ENCODE data around the gene ATP5ME.

DNA sequence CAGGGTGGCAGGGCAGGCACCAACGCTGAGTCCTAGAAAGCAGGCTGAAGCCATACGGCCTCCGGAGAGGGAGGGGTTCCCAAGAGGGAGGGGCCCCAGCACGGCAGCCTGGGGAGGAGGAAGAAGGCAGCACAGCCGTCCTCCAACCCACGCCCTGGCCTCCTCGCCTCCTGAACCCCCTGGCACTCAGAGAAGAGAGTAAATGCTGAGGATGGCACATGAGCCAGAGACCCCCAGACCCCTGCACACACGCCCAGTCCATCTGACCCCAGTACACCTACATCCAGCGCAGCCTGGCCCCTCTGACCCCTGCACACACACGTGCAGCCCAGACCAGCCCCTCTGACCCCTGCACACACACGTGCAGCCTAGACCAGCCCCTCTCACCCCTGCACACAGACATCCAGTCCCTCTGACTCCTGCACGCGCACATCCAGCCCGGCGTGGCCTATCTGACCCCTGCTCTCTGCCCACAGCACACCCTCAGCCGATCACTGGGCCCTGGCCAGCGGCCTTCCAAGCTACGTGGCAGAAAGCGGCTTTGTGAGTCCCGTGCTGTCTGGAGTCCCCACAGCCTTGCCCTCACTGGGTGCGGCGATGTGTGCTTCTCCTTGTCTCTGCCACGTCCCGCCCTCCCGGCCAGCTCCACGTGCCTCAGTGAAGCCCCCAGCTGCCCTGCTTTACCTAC, 18.5 kb downstream of the ATP5ME start:
- TF ChIP-seq EZH2 (IDR thresholded peaks at IDR 0.05; ENCODE audit: insufficient read depth, low read length), result no peak
- TF ChIP-seq, protein P1, sequence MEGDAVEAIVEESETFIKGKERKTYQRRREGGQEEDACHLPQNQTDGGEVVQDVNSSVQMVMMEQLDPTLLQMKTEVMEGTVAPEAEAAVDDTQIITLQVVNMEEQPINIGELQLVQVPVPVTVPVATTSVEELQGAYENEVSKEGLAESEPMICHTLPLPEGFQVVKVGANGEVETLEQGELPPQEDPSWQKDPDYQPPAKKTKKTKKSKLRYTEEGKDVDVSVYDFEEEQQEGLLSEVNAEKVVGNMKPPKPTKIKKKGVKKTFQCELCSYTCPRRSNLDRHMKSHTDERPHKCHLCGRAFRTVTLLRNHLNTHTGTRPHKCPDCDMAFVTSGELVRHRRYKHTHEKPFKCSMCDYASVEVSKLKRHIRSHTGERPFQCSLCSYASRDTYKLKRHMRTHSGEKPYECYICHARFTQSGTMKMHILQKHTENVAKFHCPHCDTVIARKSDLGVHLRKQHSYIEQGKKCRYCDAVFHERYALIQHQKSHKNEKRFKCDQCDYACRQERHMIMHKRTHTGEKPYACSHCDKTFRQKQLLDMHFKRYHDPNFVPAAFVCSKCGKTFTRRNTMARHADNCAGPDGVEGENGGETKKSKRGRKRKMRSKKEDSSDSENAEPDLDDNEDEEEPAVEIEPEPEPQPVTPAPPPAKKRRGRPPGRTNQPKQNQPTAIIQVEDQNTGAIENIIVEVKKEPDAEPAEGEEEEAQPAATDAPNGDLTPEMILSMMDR (IDR thresholded peaks at IDR 0.05; ENCODE audit: insufficient read depth, low read depth, low read length), result no peak

Data from astrocyte (in vitro differentiated cells and primary cell).